ENCODE data around the gene FGF18. TPM values are rescaled to one million over a fixed set of nuclear protein-coding genes. Genes with fewer than 3 reads are reported as not detected.

Gene FGF18
- polyA plus RNA-seq, 3 donors = not detected

DNA sequence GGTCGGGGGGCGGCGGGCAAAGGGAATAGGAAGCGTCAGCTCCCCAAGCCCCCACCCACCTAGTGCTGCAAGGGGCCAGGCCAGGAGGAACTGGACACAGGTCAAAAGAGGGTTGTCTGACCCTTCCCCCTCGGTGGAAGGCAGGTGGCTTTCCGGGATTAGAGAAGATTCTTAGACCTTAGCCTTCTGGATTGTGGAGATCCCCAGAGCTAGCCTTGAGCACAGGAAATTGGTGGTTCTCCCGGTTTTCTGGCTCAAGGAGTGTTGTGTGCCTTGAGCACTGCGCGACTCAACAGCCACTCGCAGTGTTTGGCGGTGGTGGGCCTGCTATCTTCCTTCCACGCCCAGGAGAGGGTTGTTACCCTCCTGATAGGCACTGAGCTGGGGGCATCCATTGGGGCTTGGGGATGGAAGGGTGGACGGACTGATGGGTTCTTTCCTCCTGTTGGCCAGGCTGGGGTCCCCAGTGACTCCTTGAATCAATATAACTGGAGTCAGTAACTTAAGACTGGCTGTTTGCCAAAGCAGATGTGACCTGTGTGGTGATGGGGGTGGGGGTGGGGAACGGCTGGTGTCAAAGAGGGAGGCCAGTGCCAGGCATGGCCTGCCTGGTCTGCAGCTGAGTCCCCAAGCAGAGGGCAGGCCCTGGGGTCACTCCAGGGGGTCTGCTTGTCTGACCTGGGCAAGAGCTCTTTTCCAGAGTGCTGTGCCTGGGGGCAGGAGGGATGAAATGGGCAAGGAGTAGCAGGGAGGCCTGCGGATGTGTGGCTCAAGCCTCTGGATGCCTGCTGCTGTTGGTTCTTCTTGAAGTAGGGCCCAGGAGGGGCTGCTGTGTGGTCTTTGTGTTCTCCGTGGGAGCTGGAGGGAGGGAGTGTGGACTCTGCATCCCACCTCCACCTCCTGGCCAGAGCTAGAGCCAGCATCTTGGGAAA is 2.1 kb downstream of the FGF18 start:
- intact Hi-C loops (cut with micrococcal nuclease) = no loop called here
- no peaks in the 10 kb centered on the region for H3K79me2 ChIP-seq (ENCODE audit: insufficient read depth, low read length)
- no peak for DNase-seq
- peaks cover 0 to 8% of the 10 kb centered on the region in 2 donors for H3K9me3 ChIP-seq (replicated peaks in 1 of 2; ENCODE audit: control insufficient read depth in 1 of 2, insufficient read depth in 1 of 2, low read length in 2 of 2)
- Mint-ChIP-seq H3K36me3 (no peaks in the 10 kb centered on the region), H3K9me3 (peaks cover 0 to 7% (median 0%) of the 10 kb centered on the region in 7 donors), H3K27me3 (ENCODE audit: low read depth in 3 of 3) (peaks cover 27 to 49% (median 44%) of the 10 kb centered on the region in 3 donors), H3K4me3 (peak overlapping the region in 1 of 2 donors; percentile 61), H3K27ac (no peak overlapping the region), H3K4me1 (peaks cover 16% of the 10 kb centered on the region)
- no peak overlapping the region for H3K9ac ChIP-seq (ENCODE audit: insufficient read depth, low read length, poor library complexity, severe bottlenecking)
- no peak overlapping the region for H3K4me3 ChIP-seq (replicated peaks in 1 of 3; ENCODE audit: low read depth in 2 of 3, low read length in 3 of 3)
- no peaks in the 10 kb centered on the region for H4K20me1 ChIP-seq (ENCODE audit: insufficient read depth, low read length)
- H3K27ac ChIP-seq (ENCODE audit: low read depth in 1 of 2, low read length in 2 of 2) = no peak overlapping the region
- no peaks in the 10 kb centered on the region for H3K36me3 ChIP-seq (replicated peaks in 1 of 2; ENCODE audit: control insufficient read depth in 1 of 2, insufficient read depth in 2 of 2, low read length in 2 of 2)
- 82% methylated on average over 10 of the region's 16 CpGs for WGBS (ENCODE audit: insufficient coverage)
- TF ChIP-seq, protein P1, sequence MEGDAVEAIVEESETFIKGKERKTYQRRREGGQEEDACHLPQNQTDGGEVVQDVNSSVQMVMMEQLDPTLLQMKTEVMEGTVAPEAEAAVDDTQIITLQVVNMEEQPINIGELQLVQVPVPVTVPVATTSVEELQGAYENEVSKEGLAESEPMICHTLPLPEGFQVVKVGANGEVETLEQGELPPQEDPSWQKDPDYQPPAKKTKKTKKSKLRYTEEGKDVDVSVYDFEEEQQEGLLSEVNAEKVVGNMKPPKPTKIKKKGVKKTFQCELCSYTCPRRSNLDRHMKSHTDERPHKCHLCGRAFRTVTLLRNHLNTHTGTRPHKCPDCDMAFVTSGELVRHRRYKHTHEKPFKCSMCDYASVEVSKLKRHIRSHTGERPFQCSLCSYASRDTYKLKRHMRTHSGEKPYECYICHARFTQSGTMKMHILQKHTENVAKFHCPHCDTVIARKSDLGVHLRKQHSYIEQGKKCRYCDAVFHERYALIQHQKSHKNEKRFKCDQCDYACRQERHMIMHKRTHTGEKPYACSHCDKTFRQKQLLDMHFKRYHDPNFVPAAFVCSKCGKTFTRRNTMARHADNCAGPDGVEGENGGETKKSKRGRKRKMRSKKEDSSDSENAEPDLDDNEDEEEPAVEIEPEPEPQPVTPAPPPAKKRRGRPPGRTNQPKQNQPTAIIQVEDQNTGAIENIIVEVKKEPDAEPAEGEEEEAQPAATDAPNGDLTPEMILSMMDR (IDR thresholded peaks at IDR 0.05) = no peak
- H3K27me3 ChIP-seq (ENCODE audit: control insufficient read depth in 2 of 2, insufficient read depth in 2 of 2, low read length in 2 of 2) = peaks cover 16 to 36% of the 10 kb centered on the region in 2 donors
- no peak overlapping the region for H2AFZ ChIP-seq (ENCODE audit: insufficient read depth, low read depth, low read length, poor library complexity, severe bottlenecking)
- no peak overlapping the region for H3K4me2 ChIP-seq (replicated peaks; ENCODE audit: extremely low read depth, low read length, poor library complexity, severe bottlenecking)
- H3K4me1 ChIP-seq (ENCODE audit: control insufficient read depth in 1 of 2, insufficient read depth in 2 of 2, low read length in 2 of 2) = peaks cover 6 to 27% of the 10 kb centered on the region in 2 donors

DNA sequence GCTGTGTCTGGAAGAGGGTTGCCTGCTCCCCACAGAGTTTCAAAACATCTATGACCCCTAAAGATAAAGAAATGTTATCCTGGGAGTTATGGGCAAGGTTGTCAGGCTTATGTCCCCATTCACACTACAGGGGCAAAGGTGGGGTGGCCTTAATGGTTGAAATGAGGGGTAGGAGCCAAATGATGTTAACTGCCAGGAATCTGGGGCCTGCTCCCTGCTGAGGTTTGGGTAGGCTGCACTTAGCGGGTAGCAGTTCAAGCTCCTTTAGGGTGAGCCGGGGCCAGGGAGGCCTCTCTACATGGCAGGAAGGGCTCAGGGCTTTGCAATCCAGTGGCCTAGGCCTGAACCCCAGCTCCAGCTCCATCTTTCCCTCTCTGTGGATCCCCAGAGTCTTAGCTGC is 3.0 kb downstream of the FGF18 start:
- 92% methylated on average over 2 of the region's 2 CpGs for WGBS (ENCODE audit: insufficient coverage)
- Histone ChIP-seq H3K79me2 (ENCODE audit: insufficient read depth, low read length) (no peaks in the 10 kb centered on the region), H3K4me3 (replicated peaks in 1 of 3; ENCODE audit: low read depth in 2 of 3, low read length in 3 of 3) (no peak overlapping the region), H3K4me2 (replicated peaks; ENCODE audit: extremely low read depth, low read length, poor library complexity, severe bottlenecking) (no peak overlapping the region), H3K36me3 (replicated peaks in 1 of 2; ENCODE audit: control insufficient read depth in 1 of 2, insufficient read depth in 2 of 2, low read length in 2 of 2) (no peaks in the 10 kb centered on the region), H3K9ac (ENCODE audit: insufficient read depth, low read length, poor library complexity, severe bottlenecking) (no peak overlapping the region), H2AFZ (ENCODE audit: insufficient read depth, low read depth, low read length, poor library complexity, severe bottlenecking) (no peak overlapping the region), H3K27me3 (ENCODE audit: control insufficient read depth in 2 of 2, insufficient read depth in 2 of 2, low read length in 2 of 2) (peaks cover 16 to 36% of the 10 kb centered on the region in 2 donors), H3K4me1 (ENCODE audit: control insufficient read depth in 1 of 2, insufficient read depth in 2 of 2, low read length in 2 of 2) (peaks cover 6 to 27% of the 10 kb centered on the region in 2 donors), H3K27ac (ENCODE audit: low read depth in 1 of 2, low read length in 2 of 2) (no peak overlapping the region), H4K20me1 (ENCODE audit: insufficient read depth, low read length) (no peaks in the 10 kb centered on the region), H3K9me3 (replicated peaks in 1 of 2; ENCODE audit: control insufficient read depth in 1 of 2, insufficient read depth in 1 of 2, low read length in 2 of 2) (peaks cover 0 to 8% of the 10 kb centered on the region in 2 donors)
- TF ChIP-seq, protein P1 (IDR thresholded peaks at IDR 0.05) = no peak
- Mint-ChIP-seq H3K4me1 (peaks cover 16% of the 10 kb centered on the region), H3K9me3 (peaks cover 0 to 7% (median 0%) of the 10 kb centered on the region in 7 donors), H3K27me3 (ENCODE audit: low read depth in 3 of 3) (peaks cover 27 to 49% (median 44%) of the 10 kb centered on the region in 3 donors), H3K27ac (peak overlapping the region in 1 of 7 donors; percentile 23), H3K4me3 (no peak overlapping the region), H3K36me3 (no peaks in the 10 kb centered on the region)
- no peak for DNase-seq
- intact Hi-C loops (cut with micrococcal nuclease) = no loop called here
